SK-N-SH (cell line): ENCODE data around the gene RNF180. TPM values are rescaled to one million over a fixed set of nuclear protein-coding genes. Genes with fewer than 3 reads are reported as not detected.

Source experiments
- CTCF ChIA-PET: fragments of 300-600, 350-600 bp; formaldehyde crosslinking; extraction: SDS; loops from one replicate; lab custom pipeline; 2021; lab: Yijun Ruan, JAX
- POLR2A ChIA-PET: fragments of 350-600 bp; sonication (Branson Sonifier 250); formaldehyde crosslinking; extraction: SDS; loops from one replicate; lab custom pipeline; 2020; ENCODE audit warnings: antibody characterized with exemption, inconsistent platforms; lab: Yijun Ruan, JAX
- DNase-seq: peaks from one replicate; pipeline ENCODE4 v3.0.0; 2012
- H2AFZ ChIP-seq: fragments of 200-600 bp; sonication (generic); 2 replicates; pipeline ENCODE4 v1.8.1; 2016; ENCODE audit warnings: antibody characterized with exemption, mild to moderate bottlenecking, low read depth
- H3F3A ChIP-seq: fragments of 200-600 bp; sonication (generic); replicated peaks from 2 replicates; pipeline ENCODE3; 2016; ENCODE audit warnings: antibody characterized with exemption, mild to moderate bottlenecking; ENCODE audit not compliant: insufficient read depth
- H3K27ac ChIP-seq, 2 experiments: fragments of 200-500 bp in 1 of 2; fragments of 200-600 bp in 1 of 2; sonication (Bioruptor generic) in 1 of 2; sonication (generic), shearing (Covaris generic) in 1 of 2; 2 replicates each; pipeline versions ENCODE4 v1.5.1 to v1.6.1; 2014 to 2016; ENCODE audit warnings: low read depth in 2 of 2, inconsistent platforms in 1 of 2, low read length in 1 of 2, mild to moderate bottlenecking in 1 of 2, mixed read lengths in 1 of 2
- H3K27me3 ChIP-seq: fragments of 200-600 bp; sonication (generic), shearing (Covaris generic); 2 replicates; pipeline ENCODE4 v1.6.1; 2016; ENCODE audit warnings: mixed run types; ENCODE audit not compliant: insufficient read depth
- H3K36me3 ChIP-seq, 2 experiments: fragments of 200-500 bp in 1 of 2; fragments of 200-600 bp in 1 of 2; sonication (Bioruptor generic) in 1 of 2; sonication (generic) in 1 of 2; replicated peaks in 1 of 2; 2 replicates each; pipeline versions ENCODE3 to v1.5.1; 2014 to 2016; ENCODE audit warnings: low read length in 1 of 2, mild to moderate bottlenecking in 1 of 2; ENCODE audit not compliant: insufficient read depth in 2 of 2, control insufficient read depth in 1 of 2
- H3K4me1 ChIP-seq, 2 experiments: fragments of 200-500 bp in 1 of 2; fragments of 200-600 bp in 1 of 2; sonication (Bioruptor generic) in 1 of 2; sonication (generic), shearing (Covaris generic) in 1 of 2; 2 replicates each; pipeline versions ENCODE4 v1.5.1 to v1.6.1; 2014 to 2016; ENCODE audit warnings: low read depth in 1 of 2, low read length in 1 of 2, mixed run types in 1 of 2; ENCODE audit not compliant: insufficient read depth in 2 of 2, control insufficient read depth in 1 of 2
- H3K4me2 ChIP-seq: fragments of 200-600 bp; sonication (generic), shearing (Covaris generic); 2 replicates; pipeline ENCODE4 v1.6.1; 2017; ENCODE audit warnings: mixed run types
- H3K4me3 ChIP-seq, 2 experiments: fragments of 200-500 bp in 1 of 2; fragments of 200-600 bp in 1 of 2; sonication (Bioruptor generic) in 1 of 2; sonication (generic), shearing (Covaris generic) in 1 of 2; 2 replicates each; pipeline versions ENCODE4 v1.5.1 to v1.8.1; 2014 to 2016; ENCODE audit warnings: low read depth in 2 of 2, inconsistent platforms in 1 of 2, low read length in 1 of 2, mild to moderate bottlenecking in 1 of 2, mixed read lengths in 1 of 2, moderate library complexity in 1 of 2
- H3K79me2 ChIP-seq: fragments of 200-600 bp; sonication (generic); 2 replicates; pipeline ENCODE4 v1.8.1; 2017; ENCODE audit warnings: mild to moderate bottlenecking; ENCODE audit not compliant: insufficient read depth
- H3K9ac ChIP-seq: fragments of 200-600 bp; sonication (generic); 2 replicates; pipeline ENCODE4 v1.6.1; 2017; ENCODE audit warnings: mixed run types
- H3K9me2 ChIP-seq: fragments of 200-600 bp; sonication (generic); 2 replicates; pipeline ENCODE4 v1.6.1; 2017; ENCODE audit warnings: mixed run types
- H3K9me3 ChIP-seq: fragments of 200-600 bp; sonication (generic); 2 replicates; pipeline ENCODE4 v1.6.1; 2017; ENCODE audit warnings: mixed run types, mild to moderate bottlenecking, moderate library complexity
- H4K20me1 ChIP-seq: fragments of 200-600 bp; sonication (generic); 2 replicates; pipeline ENCODE4 v1.6.1; 2017; ENCODE audit warnings: mild to moderate bottlenecking, mixed run types; ENCODE audit not compliant: insufficient read depth
- CHD2 ChIP-seq: fragments of 150-350 bp; IDR thresholded peaks from 2 replicates; pipeline ENCODE4 v1.6.1; 2018; ENCODE audit warnings: low read length; ENCODE audit not compliant: partially characterized antibody
- ELF1 ChIP-seq: IDR thresholded peaks from 2 replicates; pipeline ENCODE4 v1.4.0; 2012
- EZH2phosphoT487 ChIP-seq: fragments of 200-600 bp; sonication (generic); IDR thresholded peaks from 2 replicates; pipeline ENCODE4 v1.6.1; 2017; ENCODE audit warnings: low read depth, mixed run types, mild to moderate bottlenecking, antibody characterized with exemption, moderate library complexity, borderline replicate concordance
- FOSL2 ChIP-seq: IDR thresholded peaks from 2 replicates; pipeline ENCODE4 v1.4.0; 2012; ENCODE audit warnings: low read depth, mild to moderate bottlenecking, moderate library complexity, borderline replicate concordance
- GABPA ChIP-seq: IDR thresholded peaks from 2 replicates; pipeline ENCODE4 v1.4.0; 2012; ENCODE audit warnings: low read depth, mild to moderate bottlenecking
- JUND ChIP-seq: IDR thresholded peaks from 2 replicates; pipeline ENCODE4 v1.4.0; 2012
- MAX ChIP-seq: IDR thresholded peaks from 2 replicates; pipeline ENCODE4 v1.4.0; 2012; ENCODE audit warnings: low read depth
- MXI1 ChIP-seq: IDR thresholded peaks from 2 replicates; pipeline ENCODE4 v1.6.1; 2012; ENCODE audit warnings: mild to moderate bottlenecking, low read depth, low read length, improper control_type of control experiment
- PBX3 ChIP-seq: IDR thresholded peaks from 2 replicates; pipeline ENCODE4; 2012
- RCOR1 ChIP-seq: fragments of 150-350 bp; IDR thresholded peaks from 2 replicates; pipeline ENCODE4 v1.6.1; 2017; ENCODE audit warnings: antibody characterized with exemption, low read length
- REST ChIP-seq: IDR thresholded peaks from 2 replicates; pipeline ENCODE4 v1.6.1; 2012; ENCODE audit warnings: mild to moderate bottlenecking, low read depth, low read length, moderate library complexity
- RFX5 ChIP-seq: IDR thresholded peaks from 2 replicates; pipeline ENCODE4 v1.6.1; 2012; ENCODE audit warnings: mild to moderate bottlenecking, improper control_type of control experiment, low read length
- RXRA ChIP-seq: IDR thresholded peaks from 2 replicates; pipeline ENCODE4 v1.4.0; 2012; ENCODE audit warnings: low read depth, mild to moderate bottlenecking, borderline replicate concordance
- SMC3 ChIP-seq: IDR thresholded peaks from 2 replicates; pipeline ENCODE4 v1.6.1; 2012; ENCODE audit warnings: low read depth, low read length, improper control_type of control experiment
- WGBS: methylation state at CpG from one replicate; pipeline ENCODE4 v1.1.6; 2017; ENCODE audit warnings: low lambda C conversion rate; 5-methylcytosine and 5-hydroxymethylcytosine counted together
- polyA plus RNA-seq, 3 experiments: library from polyadenylated mRNA; depleted of rRNA; stranded (reverse); fragments of >200 nt; gene quantifications; 2 replicates each; pipeline ENCODE4 v1.2.3, GENCODE V29; 2012
- TF ChIP-seq, protein P1 (sequence below): fragments of 150-350 bp; IDR thresholded peaks from 2 replicates; pipeline ENCODE4 v1.6.1; 2016; ENCODE audit warnings: mild to moderate bottlenecking, low read depth, low read length
- TF ChIP-seq, protein P2 (sequence below): fragments of 200-600 bp; sonication (generic); IDR thresholded peaks from 2 replicates; pipeline ENCODE4 v1.6.1; 2017; ENCODE audit warnings: antibody characterized with exemption, mild to moderate bottlenecking, moderate library complexity

RNF180 gene
- polyA plus RNA-seq, 1 of the 3 experiments (the other 2 are of a cell fraction): 0.02 TPM

GRCh38 chr5:64180661-64181343 is 15.2 kb downstream of the RNF180 start:
- Histone ChIP-seq H3K4me1 (no peaks in the 10 kb centered on the region), H3K9me2 (peaks cover 2% of the 10 kb centered on the region; the same call in 1 of the 2 replicates), H3K27ac (no peak overlapping the region), H3K4me2 (no peak overlapping the region), H3K27me3 (no peaks in the 10 kb centered on the region), H3F3A (no peaks in the 10 kb centered on the region), H3K36me3 (no peaks in the 10 kb centered on the region), H3K9ac (no peak overlapping the region), H3K79me2 (no peaks in the 10 kb centered on the region), H4K20me1 (no peaks in the 10 kb centered on the region), H2AFZ (no peak overlapping the region), H3K4me3 (no peak overlapping the region), H3K9me3 (no peaks in the 10 kb centered on the region; the same call in 1 of the 2 replicates)
- TF ChIP-seq REST (no peak), SMC3 (no peak), EZH2phosphoT487 (no peak), RXRA (no peak)
- TF ChIP-seq, protein P1, sequence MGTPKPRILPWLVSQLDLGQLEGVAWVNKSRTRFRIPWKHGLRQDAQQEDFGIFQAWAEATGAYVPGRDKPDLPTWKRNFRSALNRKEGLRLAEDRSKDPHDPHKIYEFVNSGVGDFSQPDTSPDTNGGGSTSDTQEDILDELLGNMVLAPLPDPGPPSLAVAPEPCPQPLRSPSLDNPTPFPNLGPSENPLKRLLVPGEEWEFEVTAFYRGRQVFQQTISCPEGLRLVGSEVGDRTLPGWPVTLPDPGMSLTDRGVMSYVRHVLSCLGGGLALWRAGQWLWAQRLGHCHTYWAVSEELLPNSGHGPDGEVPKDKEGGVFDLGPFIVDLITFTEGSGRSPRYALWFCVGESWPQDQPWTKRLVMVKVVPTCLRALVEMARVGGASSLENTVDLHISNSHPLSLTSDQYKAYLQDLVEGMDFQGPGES: no peak
- ChIA-PET POLR2A (no interaction called here), CTCF (interaction anchor here (1.5 kb wide), 1 partner anchor 33 kb away, joined by 5 read pairs; no protein-coding TSS in a partner anchor)
- 2% methylated on average over 8 of the region's 8 CpGs for WGBS
- DNase-seq: no peak

DNA sequence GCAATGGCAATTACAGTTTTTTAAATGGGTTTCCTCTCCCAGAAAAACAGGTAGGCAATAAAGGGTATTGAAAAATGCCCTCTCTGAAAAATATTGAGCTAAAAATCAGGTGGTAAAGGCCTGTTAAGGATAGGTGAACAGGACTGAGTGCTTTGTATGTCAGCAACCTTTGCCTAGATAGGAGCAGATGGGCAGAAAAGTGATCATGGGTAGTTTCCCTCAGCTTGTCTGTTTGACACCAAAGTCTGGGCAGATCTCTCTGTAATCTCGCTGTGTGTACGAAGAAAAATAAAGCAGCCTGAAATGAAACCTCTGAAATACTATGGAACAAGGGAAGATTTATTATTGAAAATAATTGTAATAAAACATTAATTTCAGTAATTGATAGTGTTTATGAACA is 15.8 kb downstream of the RNF180 start:
- Histone ChIP-seq H4K20me1 (no peaks in the 10 kb centered on the region), H3K9me2 (peaks cover 2% of the 10 kb centered on the region; the same call in 1 of the 2 replicates), H3K79me2 (no peaks in the 10 kb centered on the region), H3K9me3 (no peaks in the 10 kb centered on the region), H3K27ac (no peak overlapping the region), H3K9ac (no peak overlapping the region), H3K4me2 (no peak overlapping the region), H3K36me3 (no peaks in the 10 kb centered on the region), H2AFZ (no peak overlapping the region), H3K4me3 (no peak overlapping the region), H3F3A (no peaks in the 10 kb centered on the region), H3K27me3 (no peaks in the 10 kb centered on the region), H3K4me1 (no peaks in the 10 kb centered on the region)
- POLR2A ChIA-PET: no interaction called here
- WGBS: 8% methylated on average over 2 of the region's 2 CpGs
- TF ChIP-seq FOSL2 (no peak), RCOR1 (no peak), PBX3 (no peak), ELF1 (no peak), MAX (no peak), MXI1 (no peak), RFX5 (no peak), JUND (no peak), CHD2 (no peak), GABPA (no peak)
- TF ChIP-seq, protein P2, sequence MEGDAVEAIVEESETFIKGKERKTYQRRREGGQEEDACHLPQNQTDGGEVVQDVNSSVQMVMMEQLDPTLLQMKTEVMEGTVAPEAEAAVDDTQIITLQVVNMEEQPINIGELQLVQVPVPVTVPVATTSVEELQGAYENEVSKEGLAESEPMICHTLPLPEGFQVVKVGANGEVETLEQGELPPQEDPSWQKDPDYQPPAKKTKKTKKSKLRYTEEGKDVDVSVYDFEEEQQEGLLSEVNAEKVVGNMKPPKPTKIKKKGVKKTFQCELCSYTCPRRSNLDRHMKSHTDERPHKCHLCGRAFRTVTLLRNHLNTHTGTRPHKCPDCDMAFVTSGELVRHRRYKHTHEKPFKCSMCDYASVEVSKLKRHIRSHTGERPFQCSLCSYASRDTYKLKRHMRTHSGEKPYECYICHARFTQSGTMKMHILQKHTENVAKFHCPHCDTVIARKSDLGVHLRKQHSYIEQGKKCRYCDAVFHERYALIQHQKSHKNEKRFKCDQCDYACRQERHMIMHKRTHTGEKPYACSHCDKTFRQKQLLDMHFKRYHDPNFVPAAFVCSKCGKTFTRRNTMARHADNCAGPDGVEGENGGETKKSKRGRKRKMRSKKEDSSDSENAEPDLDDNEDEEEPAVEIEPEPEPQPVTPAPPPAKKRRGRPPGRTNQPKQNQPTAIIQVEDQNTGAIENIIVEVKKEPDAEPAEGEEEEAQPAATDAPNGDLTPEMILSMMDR: no peak
- no peak for DNase-seq
- CTCF ChIA-PET: interaction anchor here (1.5 kb wide), 1 partner anchor 34 kb away, joined by 5 read pairs; no protein-coding TSS in a partner anchor
